HepG2 (cell line): Measurements from ENCODE around the gene TTC8. TPM values are rescaled to one million over a fixed set of nuclear protein-coding genes. Genes with fewer than 3 reads are reported as not detected.

ENCODE experiments used
- AGO2 ChIP-seq: fragments of 200-400 bp; formaldehyde crosslinking; optimal IDR thresholded peaks from 2 replicates; pipeline ENCODE3; 2017; ENCODE audit warnings: mild to moderate bottlenecking, low read depth, low read length, moderate library complexity
- FOXA1 ChIP-seq, 2 experiments: fragments of 450-650 bp in 1 of 2; sonication (generic) in 1 of 2; formaldehyde crosslinking in 1 of 2; IDR thresholded peaks; 2 replicates each; pipeline versions ENCODE4 v1.4.0 to v1.6.1; 2016 to 2020; ENCODE audit warnings: missing genetic modification reagents in 1 of 2
- GLI4 ChIP-seq: sonication (generic); formaldehyde crosslinking; IDR thresholded peaks from 2 replicates; pipeline ENCODE4 v1.5.1; 2020; ENCODE audit warnings: missing genetic modification reagents, mild to moderate bottlenecking, moderate library complexity, borderline replicate concordance
- HOXA9 ChIP-seq: sonication (generic); formaldehyde crosslinking; IDR thresholded peaks from 2 replicates; pipeline ENCODE4 v1.8.1; 2022; ENCODE audit warnings: missing genetic modification reagents, mild to moderate bottlenecking, moderate library complexity, borderline replicate concordance
- MXI1 ChIP-seq: IDR thresholded peaks from 3 replicates; pipeline ENCODE4 v1.6.1; 2012; ENCODE audit warnings: low read depth, low read length, inconsistent platforms, borderline replicate concordance
- PHB2 ChIP-seq: fragments of 450-650 bp; IDR thresholded peaks from 2 replicates; pipeline ENCODE4 v1.6.1; 2018; ENCODE audit not compliant: partially characterized antibody
- PITX1 ChIP-seq: sonication (generic); formaldehyde crosslinking; IDR thresholded peaks from 2 replicates; pipeline ENCODE4 v1.5.1; 2020; ENCODE audit warnings: mild to moderate bottlenecking, missing genetic modification reagents
- ZNF747 ChIP-seq: sonication (generic); formaldehyde crosslinking; IDR thresholded peaks from 2 replicates; pipeline ENCODE4 v1.8.1; 2023; ENCODE audit warnings: missing genetic modification reagents, mild to moderate bottlenecking, borderline replicate concordance
- polyA plus RNA-seq, 8 experiments: library from polyadenylated mRNA; depleted of rRNA in 3 of 8; stranded (reverse) in 7 of 8; unstranded in 1 of 8; fragments of >200 nt; fragmentation: Illumina TruSeq in 4 of 8; extraction: Trizol in 4 of 8; gene quantifications; 2 replicates each; pipeline versions ENCODE4 v1.2.1 to v1.2.3, GENCODE V29; 2011 to 2016; ENCODE audit warnings: low read depth in 4 of 8, missing spikeins in 1 of 8, mixed read lengths in 1 of 8; ENCODE audit not compliant: insufficient read depth in 1 of 8
- total RNA-seq, 5 experiments: library from RNA; depleted of rRNA; stranded (reverse); fragments of >200 nt; fragmentation: Illumina TruSeq; extraction: Trizol; gene quantifications; 2 replicates each; pipeline ENCODE4 v1.2.3, GENCODE V29; 2016; ENCODE audit warnings: low read depth in 1 of 5
- TF ChIP-seq, protein P1 (sequence below): IDR thresholded peaks from 2 replicates; pipeline ENCODE4 v1.6.1; 2016; ENCODE audit warnings: low read depth, missing genetic modification reagents, missing compliant biosample characterization
- TF ChIP-seq, protein P2 (sequence below): sonication (generic); formaldehyde crosslinking; IDR thresholded peaks from 2 replicates; pipeline ENCODE4 v1.4.0; 2020; ENCODE audit warnings: mild to moderate bottlenecking, missing genetic modification reagents
- TF ChIP-seq, protein P3 (sequence below): sonication (generic); formaldehyde crosslinking; IDR thresholded peaks from 2 replicates; pipeline ENCODE4 v1.8.1; 2023; ENCODE audit warnings: mild to moderate bottlenecking, inconsistent platforms, moderate library complexity, missing genetic modification reagents, borderline replicate concordance

TTC8 gene
- total and polyA plus RNA-seq, 2 of the 13 experiments (the other 11 are each of a cell fraction or from before 2014, with no cell fraction given): 13.8 to 15.2 TPM

DNA sequence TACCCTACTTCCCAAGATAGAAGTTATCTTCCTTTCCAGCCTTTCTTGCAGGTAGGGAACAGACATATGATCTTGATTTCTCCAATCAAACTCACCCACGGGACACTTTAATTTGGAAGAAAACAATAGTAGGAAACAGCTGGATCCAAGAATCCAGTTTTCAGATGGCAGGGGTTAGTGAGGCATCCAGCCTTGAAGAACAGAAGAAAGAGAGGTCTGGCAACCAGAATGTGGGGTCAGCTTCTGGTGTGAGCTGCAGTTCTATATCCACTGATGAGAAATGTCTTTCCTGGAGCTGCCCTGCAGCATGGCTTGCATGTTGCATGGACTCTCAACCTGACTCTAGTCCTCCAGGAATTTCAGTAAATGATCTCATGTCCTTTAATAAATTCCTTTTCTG is 83.8 kb downstream of the TTC8 start (continued):
- TF ChIP-seq, protein P1, sequence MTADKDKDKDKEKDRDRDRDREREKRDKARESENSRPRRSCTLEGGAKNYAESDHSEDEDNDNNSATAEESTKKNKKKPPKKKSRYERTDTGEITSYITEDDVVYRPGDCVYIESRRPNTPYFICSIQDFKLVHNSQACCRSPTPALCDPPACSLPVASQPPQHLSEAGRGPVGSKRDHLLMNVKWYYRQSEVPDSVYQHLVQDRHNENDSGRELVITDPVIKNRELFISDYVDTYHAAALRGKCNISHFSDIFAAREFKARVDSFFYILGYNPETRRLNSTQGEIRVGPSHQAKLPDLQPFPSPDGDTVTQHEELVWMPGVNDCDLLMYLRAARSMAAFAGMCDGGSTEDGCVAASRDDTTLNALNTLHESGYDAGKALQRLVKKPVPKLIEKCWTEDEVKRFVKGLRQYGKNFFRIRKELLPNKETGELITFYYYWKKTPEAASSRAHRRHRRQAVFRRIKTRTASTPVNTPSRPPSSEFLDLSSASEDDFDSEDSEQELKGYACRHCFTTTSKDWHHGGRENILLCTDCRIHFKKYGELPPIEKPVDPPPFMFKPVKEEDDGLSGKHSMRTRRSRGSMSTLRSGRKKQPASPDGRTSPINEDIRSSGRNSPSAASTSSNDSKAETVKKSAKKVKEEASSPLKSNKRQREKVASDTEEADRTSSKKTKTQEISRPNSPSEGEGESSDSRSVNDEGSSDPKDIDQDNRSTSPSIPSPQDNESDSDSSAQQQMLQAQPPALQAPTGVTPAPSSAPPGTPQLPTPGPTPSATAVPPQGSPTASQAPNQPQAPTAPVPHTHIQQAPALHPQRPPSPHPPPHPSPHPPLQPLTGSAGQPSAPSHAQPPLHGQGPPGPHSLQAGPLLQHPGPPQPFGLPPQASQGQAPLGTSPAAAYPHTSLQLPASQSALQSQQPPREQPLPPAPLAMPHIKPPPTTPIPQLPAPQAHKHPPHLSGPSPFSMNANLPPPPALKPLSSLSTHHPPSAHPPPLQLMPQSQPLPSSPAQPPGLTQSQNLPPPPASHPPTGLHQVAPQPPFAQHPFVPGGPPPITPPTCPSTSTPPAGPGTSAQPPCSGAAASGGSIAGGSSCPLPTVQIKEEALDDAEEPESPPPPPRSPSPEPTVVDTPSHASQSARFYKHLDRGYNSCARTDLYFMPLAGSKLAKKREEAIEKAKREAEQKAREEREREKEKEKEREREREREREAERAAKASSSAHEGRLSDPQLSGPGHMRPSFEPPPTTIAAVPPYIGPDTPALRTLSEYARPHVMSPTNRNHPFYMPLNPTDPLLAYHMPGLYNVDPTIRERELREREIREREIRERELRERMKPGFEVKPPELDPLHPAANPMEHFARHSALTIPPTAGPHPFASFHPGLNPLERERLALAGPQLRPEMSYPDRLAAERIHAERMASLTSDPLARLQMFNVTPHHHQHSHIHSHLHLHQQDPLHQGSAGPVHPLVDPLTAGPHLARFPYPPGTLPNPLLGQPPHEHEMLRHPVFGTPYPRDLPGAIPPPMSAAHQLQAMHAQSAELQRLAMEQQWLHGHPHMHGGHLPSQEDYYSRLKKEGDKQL (CRISPR knock-in tag): no peak
- TF ChIP-seq, protein P2, sequence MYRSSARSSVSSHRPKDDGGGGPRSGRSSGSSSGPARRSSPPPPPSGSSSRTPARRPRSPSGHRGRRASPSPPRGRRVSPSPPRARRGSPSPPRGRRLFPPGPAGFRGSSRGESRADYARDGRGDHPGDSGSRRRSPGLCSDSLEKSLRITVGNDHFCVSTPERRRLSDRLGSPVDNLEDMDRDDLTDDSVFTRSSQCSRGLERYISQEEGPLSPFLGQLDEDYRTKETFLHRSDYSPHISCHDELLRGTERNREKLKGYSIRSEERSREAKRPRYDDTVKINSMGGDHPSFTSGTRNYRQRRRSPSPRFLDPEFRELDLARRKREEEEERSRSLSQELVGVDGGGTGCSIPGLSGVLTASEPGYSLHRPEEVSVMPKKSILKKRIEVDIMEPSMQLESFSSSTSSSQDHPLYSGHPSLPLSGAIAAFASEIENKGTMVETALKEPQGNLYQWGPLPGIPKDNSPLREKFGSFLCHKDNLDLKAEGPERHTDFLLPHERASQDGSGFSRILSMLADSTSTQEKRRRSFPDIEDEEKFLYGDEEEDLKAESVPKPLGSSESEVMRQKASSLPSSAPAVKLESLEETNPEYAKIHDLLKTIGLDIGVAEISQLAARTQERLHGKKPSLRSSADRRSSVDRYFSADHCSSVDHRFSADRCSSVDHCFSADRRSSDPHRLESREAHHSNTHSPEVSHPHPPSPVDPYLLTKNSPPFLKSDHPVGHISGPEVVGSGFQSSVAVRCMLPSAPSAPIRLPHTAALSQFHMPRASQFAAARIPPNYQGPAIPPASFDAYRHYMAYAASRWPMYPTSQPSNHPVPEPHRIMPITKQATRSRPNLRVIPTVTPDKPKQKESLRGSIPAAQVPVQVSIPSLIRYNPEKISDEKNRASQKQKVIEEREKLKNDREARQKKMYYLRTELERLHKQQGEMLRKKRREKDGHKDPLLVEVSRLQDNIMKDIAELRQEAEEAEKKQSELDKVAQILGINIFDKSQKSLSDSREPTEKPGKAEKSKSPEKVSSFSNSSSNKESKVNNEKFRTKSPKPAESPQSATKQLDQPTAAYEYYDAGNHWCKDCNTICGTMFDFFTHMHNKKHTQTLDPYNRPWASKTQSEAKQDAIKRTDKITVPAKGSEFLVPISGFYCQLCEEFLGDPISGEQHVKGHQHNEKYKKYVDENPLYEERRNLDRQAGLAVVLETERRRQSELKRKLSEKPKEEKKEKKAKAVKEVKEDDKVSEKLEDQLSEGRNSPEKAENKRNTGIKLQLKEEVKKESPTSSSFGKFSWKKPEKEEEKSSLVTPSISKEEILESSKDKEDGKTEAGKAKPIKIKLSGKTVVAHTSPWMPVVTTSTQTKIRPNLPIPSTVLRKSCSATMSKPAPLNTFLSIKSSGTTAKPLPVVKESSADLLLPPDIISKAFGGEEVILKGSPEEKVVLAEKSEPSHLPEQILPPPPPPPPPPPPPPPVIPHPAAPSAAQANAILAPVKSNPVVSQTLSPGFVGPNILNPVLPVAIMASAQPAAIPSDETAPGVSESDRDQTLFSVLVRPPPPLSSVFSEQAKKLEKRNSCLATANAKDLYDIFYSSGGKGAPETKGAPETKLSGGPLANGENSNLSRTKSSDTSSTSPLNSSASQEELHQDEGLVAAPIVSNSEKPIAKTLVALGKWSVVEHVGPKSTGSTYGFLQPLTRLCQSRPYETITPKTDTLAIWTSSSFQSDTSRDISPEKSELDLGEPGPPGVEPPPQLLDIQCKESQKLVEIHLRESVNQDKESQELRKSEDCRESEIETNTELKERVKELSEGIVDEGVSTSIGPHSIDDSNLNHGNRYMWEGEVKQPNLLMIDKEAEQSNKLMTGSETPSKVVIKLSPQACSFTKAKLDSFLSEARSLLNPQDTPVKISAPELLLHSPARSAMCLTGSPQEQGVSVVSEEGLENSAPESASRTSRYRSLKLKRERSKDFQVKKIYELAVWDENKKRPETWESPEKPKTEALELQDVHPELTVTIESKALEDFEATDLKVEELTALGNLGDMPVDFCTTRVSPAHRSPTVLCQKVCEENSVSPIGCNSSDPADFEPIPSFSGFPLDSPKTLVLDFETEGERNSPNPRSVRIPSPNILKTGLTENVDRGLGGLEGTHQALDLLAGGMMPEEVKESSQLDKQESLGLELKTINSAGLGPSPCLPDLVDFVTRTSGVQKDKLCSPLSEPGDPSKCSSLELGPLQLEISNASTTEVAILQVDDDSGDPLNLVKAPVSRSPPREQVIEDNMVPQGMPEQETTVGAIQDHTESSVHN (CRISPR knock-in tag): no peak
- TF ChIP-seq HOXA9 (no peak), ZNF747 (no peak), AGO2 (no peak), GLI4 (CRISPR knock-in tag) (no peak), PITX1 (no peak), FOXA1 (IDR thresholded peaks at IDR 0.05) (no peak), FOXA1 (CRISPR knock-in tag; IDR thresholded peaks at IDR 0.05) (no peak), MXI1 (no peak), PHB2 (no peak)
- TF ChIP-seq, protein P3, sequence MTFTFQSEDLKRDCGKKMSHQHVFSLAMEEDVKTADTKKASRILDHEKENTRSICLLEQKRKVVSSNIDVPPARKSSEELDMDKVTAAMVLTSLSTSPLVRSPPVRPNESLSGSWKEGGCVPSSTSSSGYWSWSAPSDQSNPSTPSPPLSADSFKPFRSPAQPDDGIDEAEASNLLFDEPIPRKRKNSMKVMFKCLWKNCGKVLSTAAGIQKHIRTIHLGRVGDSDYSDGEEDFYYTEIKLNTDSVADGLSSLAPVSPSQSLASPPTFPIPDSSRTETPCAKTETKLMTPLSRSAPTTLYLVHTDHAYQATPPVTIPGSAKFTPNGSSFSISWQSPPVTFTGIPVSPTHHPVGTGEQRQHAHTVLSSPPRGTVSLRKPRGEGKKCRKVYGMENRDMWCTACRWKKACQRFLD (CRISPR knock-in tag): no peak
